Globus pallidus (tissue), 1 donor: Measurements from ENCODE around the gene TTPAL.

Experiments
- DNase-seq: peaks from one replicate; pipeline ENCODE4 v3.0.0-alpha.2; 2015; ENCODE audit warnings: low spot score

TTPAL gene

DNA sequence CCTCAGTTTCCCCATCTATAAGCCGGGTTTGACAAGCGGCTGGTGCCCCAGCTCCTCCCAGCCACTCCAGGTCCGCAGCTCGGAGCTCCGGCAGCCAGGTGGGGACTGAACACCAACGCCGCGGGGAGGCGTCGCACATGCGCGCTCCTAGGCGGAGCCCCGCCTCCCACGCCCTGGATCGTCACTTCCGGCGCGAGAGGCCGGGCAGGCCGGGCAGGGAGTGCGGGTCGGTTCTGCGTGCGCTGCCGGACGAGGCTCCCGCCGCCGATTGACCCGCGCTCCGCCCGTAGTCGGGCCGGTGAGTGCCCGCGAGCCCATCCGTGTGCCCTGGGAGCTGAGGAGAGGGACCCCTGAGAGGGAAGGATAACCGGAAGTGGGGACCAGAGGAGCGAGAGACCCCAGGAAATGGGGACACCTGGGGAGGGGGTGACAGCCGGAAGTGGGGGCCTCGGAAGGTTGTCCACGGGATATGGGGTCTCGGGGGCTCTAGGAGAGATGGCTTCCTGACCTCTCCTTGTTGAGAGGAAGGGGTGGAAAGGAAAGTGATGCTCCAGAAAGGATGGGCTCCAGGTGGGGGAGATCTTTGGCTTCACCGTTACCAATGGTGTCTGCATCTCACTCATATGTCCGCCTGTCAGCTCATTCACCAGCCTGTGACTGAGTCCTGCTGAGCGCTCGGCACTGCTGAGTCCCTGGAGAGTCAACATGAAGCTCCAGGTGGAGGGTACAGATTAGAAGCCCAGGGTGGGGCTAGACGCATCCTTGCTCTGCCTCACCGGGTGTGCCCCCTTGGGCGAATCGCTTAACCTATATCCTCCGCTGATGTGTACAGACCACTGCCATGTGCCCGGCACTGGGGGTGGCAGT is at the start of gene TTPAL:
TTPAL (plus strand) TSS at position 181 of the 867 bp plus-strand sequence. CDS start 4,126 bp downstream, outside the sequence.
- DNase-seq, result peak; percentile 79

GRCh38 chr20:44425923-44426322 is 49.8 kb upstream of the TTPAL start:
- no peak for DNase-seq

DNA sequence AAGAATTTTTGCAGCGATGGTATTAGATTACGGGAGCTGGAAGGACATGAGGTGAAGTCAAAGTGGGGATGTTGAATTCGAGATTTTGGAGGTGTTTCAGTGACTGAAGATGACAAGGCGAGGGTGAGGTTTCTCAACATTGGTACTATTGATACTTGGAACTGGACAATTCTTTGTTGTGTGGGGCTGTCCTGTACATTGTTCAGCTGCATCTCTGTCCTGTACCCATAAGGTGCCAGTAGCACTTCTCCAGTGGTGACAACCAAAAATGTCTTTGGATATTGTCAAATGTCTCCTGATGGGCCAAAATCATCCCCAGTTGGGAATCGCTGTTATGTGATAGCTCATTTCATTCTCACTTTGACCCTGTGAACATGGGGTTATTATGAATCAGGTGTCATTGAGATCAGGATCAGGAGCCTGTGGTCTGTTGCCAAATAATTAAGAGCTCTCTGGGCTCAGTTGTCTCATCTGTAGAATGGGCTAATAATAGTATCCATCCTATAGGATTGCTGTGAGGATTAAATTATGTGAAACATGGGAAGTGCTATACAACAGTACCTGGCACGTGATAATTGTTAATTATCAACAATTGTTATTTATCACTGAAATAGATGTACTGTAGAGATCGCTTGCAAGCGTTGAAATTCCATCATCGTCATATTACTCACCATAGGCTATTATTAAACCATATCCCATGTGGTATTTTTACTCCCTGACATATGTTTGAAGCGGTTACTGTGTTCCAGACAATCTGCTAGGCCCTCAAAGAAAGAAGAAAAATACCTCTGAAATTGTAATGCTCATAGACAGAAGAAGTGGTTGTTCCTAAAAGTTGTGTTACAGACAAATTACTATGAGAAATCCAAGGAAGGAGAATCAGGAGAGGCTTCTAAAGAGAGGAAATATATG is 48.5 kb upstream of the TTPAL start:
- DNase-seq, result no peak

GRCh38 chr20:44427804-44428173 is 47.9 kb upstream of the TTPAL start:
- DNase-seq, result no peak

DNA sequence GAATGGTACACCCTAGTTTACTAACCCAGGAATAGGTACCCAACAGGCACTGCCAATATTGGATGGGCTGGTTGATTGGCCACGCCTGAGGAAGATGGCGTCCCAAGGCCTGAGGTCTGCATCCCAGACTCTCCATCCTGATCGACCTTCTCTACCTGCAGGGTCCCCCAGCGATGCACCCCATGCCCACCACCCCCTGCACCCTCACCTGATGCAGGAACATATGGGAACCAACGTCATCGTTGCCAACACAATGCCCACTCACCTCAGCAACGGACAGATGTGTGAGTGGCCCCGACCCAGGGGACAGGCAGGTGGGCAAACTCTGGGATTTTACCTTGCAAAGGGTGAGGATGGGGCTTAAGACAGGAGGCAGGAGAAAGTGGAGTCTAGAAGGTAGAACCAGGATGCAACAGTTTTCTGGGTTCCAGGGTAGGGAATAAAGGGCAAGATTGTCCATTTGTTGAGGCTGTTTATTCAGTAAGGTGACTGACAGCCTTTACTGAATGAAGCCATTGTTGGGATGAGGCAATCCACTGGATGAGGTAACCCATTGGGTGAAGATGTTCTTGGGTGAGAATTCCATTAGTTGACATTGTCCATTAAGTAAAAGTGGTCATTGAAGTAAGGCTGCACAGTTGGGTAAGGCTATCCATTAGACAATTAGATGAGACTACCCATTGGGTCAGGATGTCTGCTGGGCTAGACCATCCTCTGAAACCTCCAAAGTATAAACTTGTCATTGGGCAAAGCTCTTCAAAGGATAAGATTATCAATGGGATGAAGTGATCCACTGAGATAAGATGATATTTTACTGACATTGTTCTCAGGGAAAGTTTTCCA is 47.3 kb upstream of the TTPAL start:
- DNase-seq, result no peak

GRCh38 chr20:44429017-44429339 is 46.7 kb upstream of the TTPAL start:
- no peak for DNase-seq

DNA sequence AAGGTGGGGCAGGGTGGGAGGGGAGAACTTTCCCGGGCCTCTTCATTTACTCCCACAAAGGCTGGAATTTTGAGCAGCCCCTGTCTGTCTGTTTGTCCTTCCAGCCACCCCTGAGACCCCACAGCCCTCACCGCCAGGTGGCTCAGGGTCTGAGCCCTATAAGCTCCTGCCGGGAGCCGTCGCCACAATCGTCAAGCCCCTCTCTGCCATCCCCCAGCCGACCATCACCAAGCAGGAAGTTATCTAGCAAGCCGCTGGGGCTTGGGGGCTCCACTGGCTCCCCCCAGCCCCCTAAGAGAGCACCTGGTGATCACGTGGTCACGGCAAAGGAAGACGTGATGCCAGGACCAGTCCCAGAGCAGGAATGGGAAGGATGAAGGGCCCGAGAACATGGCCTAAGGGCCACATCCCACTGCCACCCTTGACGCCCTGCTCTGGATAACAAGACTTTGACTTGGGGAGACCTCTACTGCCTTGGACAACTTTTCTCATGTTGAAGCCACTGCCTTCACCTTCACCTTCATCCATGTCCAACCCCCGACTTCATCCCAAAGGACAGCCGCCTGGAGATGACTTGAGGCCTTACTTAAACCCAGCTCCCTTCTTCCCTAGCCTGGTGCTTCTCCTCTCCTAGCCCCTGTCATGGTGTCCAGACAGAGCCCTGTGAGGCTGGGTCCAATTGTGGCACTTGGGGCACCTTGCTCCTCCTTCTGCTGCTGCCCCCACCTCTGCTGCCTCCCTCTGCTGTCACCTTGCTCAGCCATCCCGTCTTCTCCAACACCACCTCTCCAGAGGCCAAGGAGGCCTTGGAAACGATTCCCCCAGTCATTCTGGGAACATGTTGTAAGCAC is 46.0 kb upstream of the TTPAL start:
- no peak for DNase-seq

DNA sequence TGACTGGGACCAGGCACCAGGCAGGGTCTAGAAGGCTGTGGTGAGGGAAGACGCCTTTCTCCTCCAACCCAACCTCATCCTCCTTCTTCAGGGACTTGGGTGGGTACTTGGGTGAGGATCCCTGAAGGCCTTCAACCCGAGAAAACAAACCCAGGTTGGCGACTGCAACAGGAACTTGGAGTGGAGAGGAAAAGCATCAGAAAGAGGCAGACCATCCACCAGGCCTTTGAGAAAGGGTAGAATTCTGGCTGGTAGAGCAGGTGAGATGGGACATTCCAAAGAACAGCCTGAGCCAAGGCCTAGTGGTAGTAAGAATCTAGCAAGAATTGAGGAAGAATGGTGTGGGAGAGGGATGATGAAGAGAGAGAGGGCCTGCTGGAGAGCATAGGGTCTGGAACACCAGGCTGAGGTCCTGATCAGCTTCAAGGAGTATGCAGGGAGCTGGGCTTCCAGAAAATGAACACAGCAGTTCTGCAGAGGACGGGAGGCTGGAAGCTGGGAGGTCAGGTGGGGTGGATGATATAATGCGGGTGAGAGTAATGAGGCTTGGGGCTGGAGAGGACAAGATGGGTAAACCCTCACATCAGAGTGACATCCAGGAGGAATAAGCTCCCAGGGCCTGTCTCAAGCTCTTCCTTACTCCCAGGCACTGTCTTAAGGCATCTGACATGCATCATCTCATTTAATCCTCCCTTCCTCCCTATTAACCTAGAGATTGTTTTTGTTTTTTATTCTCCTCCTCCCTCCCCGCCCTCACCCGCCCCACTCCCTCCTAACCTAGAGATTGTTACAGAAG is 45.2 kb upstream of the TTPAL start:
- DNase-seq, result no peak

DNA sequence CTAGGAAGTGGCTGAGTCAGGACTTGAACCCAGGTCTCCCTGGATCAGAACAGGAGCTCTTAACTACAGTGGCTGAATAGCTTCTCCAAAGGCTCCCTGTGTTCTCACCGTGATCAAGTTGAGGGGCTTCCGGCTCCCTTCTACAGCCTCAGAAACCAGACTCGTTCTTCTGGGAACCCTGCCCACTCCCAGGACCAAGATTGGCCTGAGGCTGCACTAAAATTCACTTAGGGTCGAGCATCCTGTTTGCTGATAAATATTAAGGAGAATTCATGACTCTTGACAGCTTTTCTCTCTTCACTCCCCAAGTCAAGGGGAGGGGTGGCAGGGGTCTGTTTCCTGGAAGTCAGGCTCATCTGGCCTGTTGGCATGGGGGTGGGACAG is 44.6 kb upstream of the TTPAL start:
- DNase-seq, result no peak

DNA sequence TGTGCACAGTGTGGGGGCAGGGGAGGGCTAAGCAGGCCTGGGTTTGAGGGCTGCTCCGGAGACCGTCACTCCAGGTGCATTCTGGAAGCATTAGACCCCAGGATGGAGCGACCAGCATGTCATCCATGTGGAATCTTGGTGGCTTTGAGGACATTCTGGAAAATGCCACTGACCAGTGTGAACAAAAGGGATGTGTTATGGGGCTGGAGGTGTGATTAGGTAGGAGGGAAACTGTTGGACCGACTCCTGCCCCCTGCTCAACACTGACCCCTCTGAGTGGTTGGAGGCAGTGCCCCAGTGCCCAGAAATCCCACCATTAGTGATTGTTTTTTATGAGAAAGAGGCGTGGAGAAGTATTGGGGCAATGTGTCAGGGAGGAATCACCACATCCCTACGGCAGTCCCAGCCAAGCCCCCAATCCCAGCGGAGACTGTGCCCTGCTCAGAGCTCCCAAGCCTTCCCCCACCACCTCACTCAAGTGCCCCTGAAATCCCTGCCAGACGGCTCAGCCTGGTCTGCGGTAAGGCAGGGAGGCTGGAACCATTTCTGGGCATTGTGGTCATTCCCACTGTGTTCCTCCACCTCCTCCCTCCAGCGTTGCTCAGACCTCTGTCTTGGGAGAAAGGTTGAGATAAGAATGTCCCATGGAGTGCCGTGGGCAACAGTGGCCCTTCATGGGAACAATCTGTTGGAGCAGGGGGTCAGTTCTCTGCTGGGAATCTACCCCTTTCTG is 44.0 kb upstream of the TTPAL start:
- no peak for DNase-seq

DNA sequence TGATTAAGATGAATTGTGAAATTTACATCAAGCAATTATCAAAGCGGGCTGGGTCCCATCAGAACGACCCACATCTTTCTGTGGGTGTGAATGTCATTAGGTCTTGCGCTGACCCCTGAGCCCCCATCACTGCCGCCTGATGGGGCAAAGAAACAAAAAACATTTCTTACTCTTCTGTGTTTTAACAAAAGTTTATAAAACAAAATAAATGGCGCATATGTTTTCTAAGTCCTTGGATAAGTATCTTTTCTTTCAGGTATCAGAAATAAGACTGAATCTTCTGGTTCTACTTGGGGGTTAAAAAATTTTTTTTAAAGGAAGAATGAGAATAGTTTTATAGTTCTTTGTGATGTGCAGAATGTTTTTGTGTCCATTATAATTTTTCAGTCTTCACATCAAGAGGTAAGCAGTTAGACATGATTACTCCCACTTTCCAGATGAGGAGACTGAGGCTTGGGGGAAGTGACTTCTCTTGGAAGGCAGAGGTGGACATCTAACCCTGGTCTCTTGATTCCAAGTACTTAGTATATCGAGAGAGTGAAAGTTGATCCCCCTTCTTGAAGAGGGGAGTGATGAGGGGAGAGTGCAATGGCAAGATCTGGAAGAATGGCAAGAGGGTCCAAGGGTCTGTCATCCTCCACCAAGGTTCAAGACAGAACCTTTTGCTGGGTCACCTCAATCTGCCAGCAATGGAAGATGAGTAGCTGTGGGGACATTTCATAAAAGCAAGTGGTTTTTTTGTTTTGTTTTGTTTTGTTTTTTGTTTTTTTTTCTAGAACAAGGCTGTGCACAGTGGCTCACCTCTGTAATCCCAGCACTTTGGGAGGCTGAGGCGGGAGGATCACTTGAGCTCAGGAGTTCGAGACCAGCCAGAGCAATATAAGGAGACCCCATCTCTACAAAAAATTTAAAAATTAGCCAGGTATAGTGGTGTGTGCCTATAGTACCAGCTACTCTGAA is 42.8 kb upstream of the TTPAL start:
- no peak for DNase-seq

DNA sequence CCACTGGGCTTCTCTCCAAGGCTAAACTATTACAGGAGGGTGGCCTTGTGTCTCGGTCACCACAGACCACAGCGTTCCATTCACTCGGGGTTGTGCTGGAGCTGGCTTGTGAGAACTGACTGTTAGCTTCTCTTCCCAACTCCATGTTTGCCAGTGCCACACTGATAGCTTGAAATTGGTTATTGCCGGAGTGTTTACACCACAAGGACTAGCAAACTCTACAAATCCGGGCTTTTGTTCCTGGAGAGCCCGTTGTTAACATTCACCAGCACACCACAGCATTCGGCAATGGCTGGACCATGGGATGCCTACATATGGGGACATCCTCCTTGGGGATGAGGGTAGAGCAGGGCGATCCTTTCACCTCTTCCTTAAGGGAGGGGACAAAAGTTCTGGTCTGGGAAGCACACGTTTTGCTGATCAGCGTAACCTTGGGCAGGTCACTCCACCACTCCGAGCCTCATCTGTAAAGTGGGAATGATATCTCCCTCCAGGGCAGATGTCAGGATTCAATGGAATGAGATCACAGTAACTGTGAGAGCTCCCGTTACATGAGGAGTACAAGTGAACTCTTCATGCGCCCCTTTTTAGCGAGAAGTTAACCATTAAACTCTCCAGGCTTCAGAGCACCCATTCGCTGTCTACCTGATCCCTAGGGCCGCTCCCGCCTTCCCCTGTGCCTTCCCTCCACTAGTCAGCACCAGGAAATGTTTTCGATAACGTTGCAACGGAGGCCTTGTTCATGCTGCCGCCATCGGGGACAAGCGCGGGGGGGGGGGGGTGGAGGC is 41.7 kb upstream of the TTPAL start:
- no peak for DNase-seq

GRCh38 chr20:44435630-44436335 is 39.9 kb upstream of the TTPAL start:
- no peak for DNase-seq

- DNase-seq, result no peak
Measured at GRCh38 chr20:44436393-44436792, 39.3 kb upstream of the TTPAL start.

GRCh38 chr20:44437497-44437896 is 38.2 kb upstream of the TTPAL start:
- DNase-seq, result no peak

DNA sequence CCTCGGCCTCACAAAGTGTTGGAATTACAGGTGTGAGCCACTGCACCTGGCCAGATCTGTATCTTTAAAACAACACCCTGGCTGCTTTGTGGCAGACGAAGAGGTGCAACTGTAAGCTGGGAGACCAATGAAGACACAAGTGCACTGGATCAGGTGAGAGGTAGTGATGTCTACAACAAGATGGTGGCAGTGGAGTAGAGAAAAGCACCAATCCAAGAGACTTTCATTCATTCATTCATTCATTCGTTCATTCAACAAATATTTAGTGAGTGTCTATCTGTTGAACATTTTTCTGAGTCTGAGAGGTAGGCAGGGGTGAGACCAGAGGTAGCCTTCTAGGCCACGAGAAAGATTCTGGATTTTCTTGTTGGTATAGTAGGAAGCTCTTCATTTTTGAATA is 36.9 kb upstream of the TTPAL start:
- DNase-seq, result no peak

- no peak for DNase-seq
Measured at GRCh38 chr20:44439318-44439717, 36.4 kb upstream of the TTPAL start.
